SK-N-SH (cell line): ENCODE data around the gene CST9. TPM values are rescaled to one million over a fixed set of nuclear protein-coding genes. Genes with fewer than 3 reads are reported as not detected.

Experiments used
- CTCF ChIA-PET: fragments of 300-600, 350-600 bp; formaldehyde crosslinking; extraction: SDS; loops from one replicate; lab custom pipeline; 2021; lab: Yijun Ruan, JAX
- POLR2A ChIA-PET: fragments of 350-600 bp; sonication (Branson Sonifier 250); formaldehyde crosslinking; extraction: SDS; loops from one replicate; lab custom pipeline; 2020; ENCODE audit warnings: antibody characterized with exemption, inconsistent platforms; lab: Yijun Ruan, JAX
- DNase-seq: peaks from one replicate; pipeline ENCODE4 v3.0.0; 2012
- H2AFZ ChIP-seq: fragments of 200-600 bp; sonication (generic); 2 replicates; pipeline ENCODE4 v1.8.1; 2016; ENCODE audit warnings: antibody characterized with exemption, mild to moderate bottlenecking, low read depth
- H3F3A ChIP-seq: fragments of 200-600 bp; sonication (generic); replicated peaks from 2 replicates; pipeline ENCODE3; 2016; ENCODE audit warnings: antibody characterized with exemption, mild to moderate bottlenecking; ENCODE audit not compliant: insufficient read depth
- H3K27ac ChIP-seq, 2 experiments: fragments of 200-500 bp in 1 of 2; fragments of 200-600 bp in 1 of 2; sonication (Bioruptor generic) in 1 of 2; sonication (generic), shearing (Covaris generic) in 1 of 2; 2 replicates each; pipeline versions ENCODE4 v1.5.1 to v1.6.1; 2014 to 2016; ENCODE audit warnings: low read depth in 2 of 2, inconsistent platforms in 1 of 2, low read length in 1 of 2, mild to moderate bottlenecking in 1 of 2, mixed read lengths in 1 of 2
- H3K27me3 ChIP-seq: fragments of 200-600 bp; sonication (generic), shearing (Covaris generic); 2 replicates; pipeline ENCODE4 v1.6.1; 2016; ENCODE audit warnings: mixed run types; ENCODE audit not compliant: insufficient read depth
- H3K36me3 ChIP-seq, 2 experiments: fragments of 200-500 bp in 1 of 2; fragments of 200-600 bp in 1 of 2; sonication (Bioruptor generic) in 1 of 2; sonication (generic) in 1 of 2; replicated peaks in 1 of 2; 2 replicates each; pipeline versions ENCODE3 to v1.5.1; 2014 to 2016; ENCODE audit warnings: low read length in 1 of 2, mild to moderate bottlenecking in 1 of 2; ENCODE audit not compliant: insufficient read depth in 2 of 2, control insufficient read depth in 1 of 2
- H3K4me1 ChIP-seq, 2 experiments: fragments of 200-500 bp in 1 of 2; fragments of 200-600 bp in 1 of 2; sonication (Bioruptor generic) in 1 of 2; sonication (generic), shearing (Covaris generic) in 1 of 2; 2 replicates each; pipeline versions ENCODE4 v1.5.1 to v1.6.1; 2014 to 2016; ENCODE audit warnings: low read depth in 1 of 2, low read length in 1 of 2, mixed run types in 1 of 2; ENCODE audit not compliant: insufficient read depth in 2 of 2, control insufficient read depth in 1 of 2
- H3K4me2 ChIP-seq: fragments of 200-600 bp; sonication (generic), shearing (Covaris generic); 2 replicates; pipeline ENCODE4 v1.6.1; 2017; ENCODE audit warnings: mixed run types
- H3K4me3 ChIP-seq, 2 experiments: fragments of 200-500 bp in 1 of 2; fragments of 200-600 bp in 1 of 2; sonication (Bioruptor generic) in 1 of 2; sonication (generic), shearing (Covaris generic) in 1 of 2; 2 replicates each; pipeline versions ENCODE4 v1.5.1 to v1.8.1; 2014 to 2016; ENCODE audit warnings: low read depth in 2 of 2, inconsistent platforms in 1 of 2, low read length in 1 of 2, mild to moderate bottlenecking in 1 of 2, mixed read lengths in 1 of 2, moderate library complexity in 1 of 2
- H3K79me2 ChIP-seq: fragments of 200-600 bp; sonication (generic); 2 replicates; pipeline ENCODE4 v1.8.1; 2017; ENCODE audit warnings: mild to moderate bottlenecking; ENCODE audit not compliant: insufficient read depth
- H3K9ac ChIP-seq: fragments of 200-600 bp; sonication (generic); 2 replicates; pipeline ENCODE4 v1.6.1; 2017; ENCODE audit warnings: mixed run types
- H3K9me2 ChIP-seq: fragments of 200-600 bp; sonication (generic); 2 replicates; pipeline ENCODE4 v1.6.1; 2017; ENCODE audit warnings: mixed run types
- H3K9me3 ChIP-seq: fragments of 200-600 bp; sonication (generic); 2 replicates; pipeline ENCODE4 v1.6.1; 2017; ENCODE audit warnings: mixed run types, mild to moderate bottlenecking, moderate library complexity
- H4K20me1 ChIP-seq: fragments of 200-600 bp; sonication (generic); 2 replicates; pipeline ENCODE4 v1.6.1; 2017; ENCODE audit warnings: mild to moderate bottlenecking, mixed run types; ENCODE audit not compliant: insufficient read depth
- CHD2 ChIP-seq: fragments of 150-350 bp; IDR thresholded peaks from 2 replicates; pipeline ENCODE4 v1.6.1; 2018; ENCODE audit warnings: low read length; ENCODE audit not compliant: partially characterized antibody
- ELF1 ChIP-seq: IDR thresholded peaks from 2 replicates; pipeline ENCODE4 v1.4.0; 2012
- GABPA ChIP-seq: IDR thresholded peaks from 2 replicates; pipeline ENCODE4 v1.4.0; 2012; ENCODE audit warnings: low read depth, mild to moderate bottlenecking
- MXI1 ChIP-seq: IDR thresholded peaks from 2 replicates; pipeline ENCODE4 v1.6.1; 2012; ENCODE audit warnings: mild to moderate bottlenecking, low read depth, low read length, improper control_type of control experiment
- POLR2AphosphoS5 ChIP-seq: IDR thresholded peaks from 2 replicates; pipeline ENCODE4 v1.6.1; 2012; ENCODE audit warnings: low read depth, low read length
- RCOR1 ChIP-seq: fragments of 150-350 bp; IDR thresholded peaks from 2 replicates; pipeline ENCODE4 v1.6.1; 2017; ENCODE audit warnings: antibody characterized with exemption, low read length
- RXRA ChIP-seq: IDR thresholded peaks from 2 replicates; pipeline ENCODE4 v1.4.0; 2012; ENCODE audit warnings: low read depth, mild to moderate bottlenecking, borderline replicate concordance
- SIN3A ChIP-seq: IDR thresholded peaks from 2 replicates; pipeline ENCODE4 v1.6.1; 2012; ENCODE audit warnings: low read depth, mild to moderate bottlenecking, low read length, moderate library complexity, borderline replicate concordance
- TAF1 ChIP-seq: IDR thresholded peaks from 2 replicates; pipeline ENCODE4 v1.6.1; 2012; ENCODE audit warnings: low read depth, mild to moderate bottlenecking, low read length, moderate library complexity, borderline replicate concordance
- TCF12 ChIP-seq: IDR thresholded peaks from 2 replicates; pipeline ENCODE4 v1.4.0; 2012
- USF2 ChIP-seq: fragments of 150-350 bp; IDR thresholded peaks from 2 replicates; pipeline ENCODE4 v1.6.1; 2017; ENCODE audit warnings: antibody characterized with exemption, low read length, low read depth, borderline replicate concordance
- WGBS: methylation state at CpG from one replicate; pipeline ENCODE4 v1.1.6; 2017; ENCODE audit warnings: low lambda C conversion rate; 5-methylcytosine and 5-hydroxymethylcytosine counted together
- polyA plus RNA-seq, 3 experiments: library from polyadenylated mRNA; depleted of rRNA; stranded (reverse); fragments of >200 nt; gene quantifications; 2 replicates each; pipeline ENCODE4 v1.2.3, GENCODE V29; 2012
- TF ChIP-seq, protein P1 (sequence below): IDR thresholded peaks from 2 replicates; pipeline ENCODE4 v1.4.0; 2012; ENCODE audit warnings: low read depth

The CST9 gene
- polyA plus RNA-seq, 1 of the 3 experiments (the other 2 are of a cell fraction), result not detected

DNA sequence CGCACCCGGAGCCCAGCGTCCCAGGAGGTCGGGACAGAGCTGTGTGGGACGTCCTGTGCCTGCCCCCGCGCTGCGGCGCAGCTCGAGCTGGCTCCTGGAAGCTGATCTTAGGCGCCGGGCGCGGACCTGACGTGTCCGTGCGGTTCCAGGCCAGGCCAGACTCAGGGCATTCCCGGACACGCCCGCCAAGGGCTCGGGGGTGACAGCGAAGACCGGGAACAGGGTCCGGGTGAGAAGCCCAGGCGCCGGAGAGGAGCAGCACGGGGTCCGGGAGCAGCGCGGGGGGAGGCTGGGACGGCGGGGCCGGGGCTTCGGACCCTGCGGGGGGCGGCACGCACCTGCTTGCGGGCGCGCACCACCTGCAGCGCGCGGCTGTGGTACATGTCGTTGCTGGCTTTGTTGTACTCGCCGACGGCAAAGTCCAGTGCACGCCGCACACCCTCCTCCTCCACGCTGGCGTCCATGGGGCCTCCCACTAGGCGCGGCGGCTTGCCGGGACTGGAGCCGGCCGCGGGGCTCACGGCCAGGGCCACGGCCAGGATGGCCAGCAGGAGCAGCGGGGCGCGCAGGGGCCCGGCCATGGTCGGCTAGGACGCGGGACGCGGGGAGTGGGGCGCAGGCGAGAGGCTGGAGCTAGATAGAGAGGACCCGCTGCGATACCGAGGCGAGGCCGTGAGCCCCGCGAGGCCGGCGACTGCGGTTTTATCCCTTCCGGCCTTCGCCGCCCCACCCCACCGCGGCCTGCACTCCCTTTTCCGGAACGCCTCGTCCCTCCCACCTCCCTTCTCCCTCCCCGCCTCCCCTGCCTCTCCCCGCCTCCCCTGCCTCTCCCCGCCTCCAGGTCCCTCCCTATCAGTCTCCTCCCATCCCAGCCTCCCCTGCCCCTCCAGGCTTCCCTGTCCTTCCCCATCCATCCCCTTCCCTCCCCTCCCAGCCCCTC lies 31.8 kb upstream of the CST9 start, which contains the start of gene CST3:
TSS of gene CST3 (minus strand) at position 674 of the 940 bp plus-strand sequence. CDS start at position 581, 93 bp downstream.
- H3K9ac ChIP-seq, result peak within 1 kb of the TSS; percentile 92
- under 1% methylated on average over 28 of the region's 92 CpGs for WGBS

DNA sequence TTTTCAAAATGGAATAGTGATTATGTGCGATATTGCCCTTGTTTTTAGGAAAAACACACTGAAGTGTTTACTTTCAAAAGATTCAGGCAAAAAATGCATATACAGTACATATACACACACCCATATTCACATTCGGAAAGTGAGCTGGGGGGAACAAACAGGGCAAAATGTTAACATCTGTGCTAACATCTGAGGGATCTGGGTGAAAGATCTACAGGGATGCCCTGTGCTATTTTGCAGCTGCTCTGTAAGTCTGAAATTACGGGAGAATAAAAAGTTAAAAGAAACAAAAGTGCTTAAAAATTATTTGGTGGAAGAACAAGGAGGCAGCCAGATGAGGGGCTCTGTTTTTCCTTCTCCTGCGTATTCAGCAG lies 31.2 kb upstream of the CST9 start:
- peaks cover 22% of the 10 kb centered on the region for H3K79me2 ChIP-seq
- peak overlapping the region; percentile 87 to 96 for H3K4me3 ChIP-seq
- 25% methylated on average over 4 of the region's 4 CpGs for WGBS
- H3K27ac ChIP-seq, result no peak overlapping the region; a peak in 2 of 4 replicates
- H3K4me1 ChIP-seq, result peaks cover 4 to 10% of the 10 kb centered on the region in 2 experiments; a peak in 1 of 4 replicates
- no peaks in the 10 kb centered on the region for H3K27me3 ChIP-seq
- CTCF ChIA-PET, result no interaction called here
- no peaks in the 10 kb centered on the region for H3K9me2 ChIP-seq
- H3K36me3 ChIP-seq, result peaks cover 0 to 13% of the 10 kb centered on the region in 2 experiments
- H3K4me2 ChIP-seq, result peak overlapping the region; percentile 98
- no peaks in the 10 kb centered on the region for H3F3A ChIP-seq
- no peak for TF ChIP-seq RCOR1
- TF ChIP-seq, all 33 proteins: peak for 0
- H2AFZ ChIP-seq, result peak overlapping the region; percentile 76; the same call in 1 of the 2 replicates
- H3K9me3 ChIP-seq, result no peaks in the 10 kb centered on the region
- peak overlapping the region; percentile 92 for H3K9ac ChIP-seq
- POLR2A ChIA-PET, result no interaction called here
- DNase-seq, result no peak
- peaks cover 7% of the 10 kb centered on the region; the same call in 1 of the 2 replicates for H4K20me1 ChIP-seq

More for the DNA sequence above, 31.8 kb upstream of the CST9 start, which contains the start of gene CST3:
- TF ChIP-seq ELF1 (0 out of 2 replicates have a peak, but pooled peaks have one; percentile 27), SIN3A (no peak), USF2 (no peak), TCF12 (no peak), POLR2AphosphoS5 (peak; percentile 88), GABPA (peak; percentile 51; the same call in 1 of the 2 replicates), RXRA (no peak), MXI1 (0 out of 2 replicates have a peak, but pooled peaks have one; percentile 29), CHD2 (peak; percentile 50), TAF1 (peak; percentile 51; the same call in 1 of the 2 replicates)
- TF ChIP-seq, protein P1, sequence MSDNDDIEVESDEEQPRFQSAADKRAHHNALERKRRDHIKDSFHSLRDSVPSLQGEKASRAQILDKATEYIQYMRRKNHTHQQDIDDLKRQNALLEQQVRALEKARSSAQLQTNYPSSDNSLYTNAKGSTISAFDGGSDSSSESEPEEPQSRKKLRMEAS, result no peak
- TF ChIP-seq, all 33 proteins: peak for 6
- Histone ChIP-seq H3K27ac (peak within 1 kb of the TSS; percentile 67 to 77), H3K9me2 (no peaks in the 10 kb centered on the region), H3K27me3 (no peaks in the 10 kb centered on the region), H2AFZ (peak within 1 kb of the TSS; percentile 76; the same call in 1 of the 2 replicates), H3F3A (no peaks in the 10 kb centered on the region), H3K79me2 (peaks cover 22% of the 10 kb centered on the region), H4K20me1 (peaks cover 7% of the 10 kb centered on the region; the same call in 1 of the 2 replicates), H3K36me3 (peaks cover 0 to 12% of the 10 kb centered on the region in 2 experiments), H3K4me1 (peaks cover 6 to 10% of the 10 kb centered on the region in 2 experiments; a peak in 2 of 4 replicates), H3K4me3 (peak within 1 kb of the TSS; percentile 87 to 96), H3K4me2 (peak within 1 kb of the TSS; percentile 98), H3K9me3 (no peaks in the 10 kb centered on the region)
- CTCF ChIA-PET, result interaction anchor here (1.0 kb wide), 1 partner anchor 24 kb away, joined by 3 read pairs; no protein-coding TSS in a partner anchor
- POLR2A ChIA-PET, result no interaction called here
- peak; percentile 91 for DNase-seq
